T-helper 2 cell treated with Interferon-gamma antibody and Interleukin-4, amounts not matched to agents 5 μg/mL and 100 μg/mL, for 36 hours (primary cell): Measurements from ENCODE around the gene ATP2B2.

Experiments used
- DNase-seq: peaks from one replicate; pipeline ENCODE4 v3.0.0; 2021; ENCODE audit warnings: low spot score
- H3K27ac Mint-ChIP-seq: one replicate; pipeline ENCODE4 v1.8.0; 2021; ENCODE audit warnings: mild to moderate bottlenecking, mixed read lengths
- H3K27me3 Mint-ChIP-seq: one replicate; pipeline ENCODE4 v1.8.0; 2021; ENCODE audit warnings: low read depth, mixed read lengths
- H3K36me3 Mint-ChIP-seq: one replicate; pipeline ENCODE4 v1.8.0; 2021; ENCODE audit warnings: low read depth, mixed read lengths
- H3K4me1 Mint-ChIP-seq: one replicate; pipeline ENCODE4 v1.8.0; 2021; ENCODE audit warnings: low read depth, mixed read lengths
- H3K4me3 Mint-ChIP-seq: one replicate; pipeline ENCODE4 v1.8.0; 2022; ENCODE audit warnings: mild to moderate bottlenecking, moderate library complexity, mixed read lengths
- H3K9me3 Mint-ChIP-seq: one replicate; pipeline ENCODE4 v1.8.0; 2021; ENCODE audit warnings: mixed read lengths

The ATP2B2 gene

DNA sequence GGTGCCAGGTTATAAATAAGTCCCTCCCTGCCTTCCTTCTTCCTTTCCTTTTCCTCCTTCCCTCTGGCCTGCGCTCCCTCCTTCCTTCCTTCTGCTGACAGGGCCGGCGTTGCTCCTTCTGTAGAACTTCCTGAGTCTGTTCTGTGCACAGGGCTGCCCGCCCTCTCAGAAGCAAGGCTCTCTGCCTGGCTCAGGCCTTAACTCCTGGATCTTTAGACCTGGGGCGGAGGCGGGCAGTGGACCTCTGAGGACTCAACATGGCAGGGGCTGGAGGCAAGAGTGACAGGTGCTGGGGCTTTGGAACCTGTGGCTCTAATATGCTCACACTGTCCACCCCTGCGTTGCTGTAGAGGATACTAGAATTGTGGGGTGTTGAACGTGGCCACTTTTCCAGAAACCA lies 98.0 kb downstream of the ATP2B2 start:
- Mint-ChIP-seq H3K9me3 (no peaks in the 10 kb centered on the region), H3K36me3 (no peaks in the 10 kb centered on the region), H3K27me3 (no peaks in the 10 kb centered on the region), H3K27ac (no peak overlapping the region), H3K4me3 (no peak overlapping the region), H3K4me1 (no peaks in the 10 kb centered on the region)
- no peak for DNase-seq

DNA sequence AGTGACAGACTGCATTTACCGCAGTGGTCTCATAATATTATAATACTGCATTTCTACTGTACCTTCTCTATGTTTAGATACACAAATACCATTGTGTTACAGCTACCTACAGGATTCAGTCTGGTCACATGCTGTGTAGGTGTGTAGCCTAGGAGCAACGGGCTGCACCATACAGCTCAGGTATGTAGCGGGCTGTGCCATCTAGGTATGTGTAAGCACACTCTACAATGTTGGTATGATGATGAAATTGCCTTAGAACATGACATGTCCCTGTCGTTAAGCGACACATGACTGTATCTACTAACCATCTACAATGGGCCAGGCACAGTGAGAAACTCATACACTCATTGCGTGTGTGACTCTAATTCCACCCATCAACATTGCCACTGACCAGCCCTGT lies 99.0 kb downstream of the ATP2B2 start:
- no peaks in the 10 kb centered on the region for H3K27me3 Mint-ChIP-seq
- H3K27ac Mint-ChIP-seq: no peak overlapping the region
- DNase-seq: no peak
- H3K4me1 Mint-ChIP-seq: no peaks in the 10 kb centered on the region
- H3K36me3 Mint-ChIP-seq: no peaks in the 10 kb centered on the region
- no peak overlapping the region for H3K4me3 Mint-ChIP-seq
- no peaks in the 10 kb centered on the region for H3K9me3 Mint-ChIP-seq

DNA sequence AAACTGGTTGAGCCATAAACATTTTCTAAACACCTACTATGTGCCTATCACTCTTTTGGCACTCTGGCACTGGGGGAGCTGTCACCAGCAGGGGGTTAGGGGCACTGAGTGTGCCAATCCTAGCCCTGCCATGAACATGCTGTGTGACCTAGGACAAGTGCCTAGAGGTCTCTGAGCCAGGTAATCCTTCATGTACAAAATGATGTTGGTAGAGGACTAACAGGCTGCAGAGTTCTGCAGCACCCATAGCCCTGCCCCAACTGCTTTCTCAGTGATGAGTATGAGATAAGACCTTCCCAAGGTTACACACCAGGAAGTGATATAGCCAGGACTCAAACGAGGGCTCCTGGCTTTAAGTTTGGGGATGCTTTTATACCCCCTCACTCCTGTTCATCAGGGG lies 99.6 kb downstream of the ATP2B2 start:
- no peak for DNase-seq
- Mint-ChIP-seq H3K27ac (no peak overlapping the region), H3K4me3 (no peak overlapping the region), H3K4me1 (no peaks in the 10 kb centered on the region), H3K36me3 (no peaks in the 10 kb centered on the region), H3K27me3 (no peaks in the 10 kb centered on the region), H3K9me3 (no peaks in the 10 kb centered on the region)

DNA sequence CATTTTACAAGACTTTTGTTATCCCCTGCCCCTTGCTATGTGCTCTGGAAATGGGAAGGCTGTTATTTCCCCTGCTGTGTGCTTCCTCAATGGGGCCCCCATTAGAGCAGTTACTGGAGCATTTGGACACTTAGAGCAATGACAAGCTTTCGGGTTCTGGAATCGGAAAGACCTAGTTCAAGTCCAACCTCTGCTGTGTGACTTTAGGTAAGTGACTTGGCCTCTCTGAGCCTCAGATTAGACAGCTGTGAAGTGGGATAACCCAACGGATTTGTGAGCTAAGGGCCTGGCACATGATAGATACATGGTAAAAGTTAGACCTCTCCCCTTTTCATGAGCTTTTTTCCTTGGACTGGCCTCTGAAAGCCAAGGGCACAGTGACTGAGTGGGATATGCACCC lies 100.5 kb downstream of the ATP2B2 start:
- no peaks in the 10 kb centered on the region for H3K27me3 Mint-ChIP-seq
- H3K9me3 Mint-ChIP-seq: no peaks in the 10 kb centered on the region
- H3K27ac Mint-ChIP-seq: no peak overlapping the region
- DNase-seq: no peak
- H3K4me1 Mint-ChIP-seq: no peaks in the 10 kb centered on the region
- no peak overlapping the region for H3K4me3 Mint-ChIP-seq
- no peaks in the 10 kb centered on the region for H3K36me3 Mint-ChIP-seq

DNA sequence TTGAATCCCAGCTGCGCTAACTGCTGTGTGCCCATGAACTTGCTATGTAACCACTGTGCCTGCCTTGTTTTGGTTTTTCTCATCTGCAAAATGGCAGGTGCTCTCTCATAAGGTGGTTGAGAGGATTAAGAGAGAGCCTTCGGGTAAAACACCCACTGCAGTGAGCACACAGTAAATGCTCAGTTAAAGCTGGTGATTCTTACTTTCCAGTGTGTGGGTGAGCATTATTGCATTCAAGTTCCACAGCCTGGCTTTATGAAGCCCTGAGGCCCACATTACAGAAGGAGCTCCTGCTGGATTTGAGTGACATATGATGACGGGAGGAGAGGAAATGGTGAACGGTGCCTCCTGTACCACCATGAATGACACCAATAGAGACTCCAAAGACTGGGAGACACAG lies 101.0 kb downstream of the ATP2B2 start:
- Mint-ChIP-seq H3K27ac (no peak overlapping the region), H3K36me3 (no peaks in the 10 kb centered on the region), H3K9me3 (no peaks in the 10 kb centered on the region), H3K4me1 (no peaks in the 10 kb centered on the region), H3K27me3 (no peaks in the 10 kb centered on the region), H3K4me3 (no peak overlapping the region)
- no peak for DNase-seq

DNA sequence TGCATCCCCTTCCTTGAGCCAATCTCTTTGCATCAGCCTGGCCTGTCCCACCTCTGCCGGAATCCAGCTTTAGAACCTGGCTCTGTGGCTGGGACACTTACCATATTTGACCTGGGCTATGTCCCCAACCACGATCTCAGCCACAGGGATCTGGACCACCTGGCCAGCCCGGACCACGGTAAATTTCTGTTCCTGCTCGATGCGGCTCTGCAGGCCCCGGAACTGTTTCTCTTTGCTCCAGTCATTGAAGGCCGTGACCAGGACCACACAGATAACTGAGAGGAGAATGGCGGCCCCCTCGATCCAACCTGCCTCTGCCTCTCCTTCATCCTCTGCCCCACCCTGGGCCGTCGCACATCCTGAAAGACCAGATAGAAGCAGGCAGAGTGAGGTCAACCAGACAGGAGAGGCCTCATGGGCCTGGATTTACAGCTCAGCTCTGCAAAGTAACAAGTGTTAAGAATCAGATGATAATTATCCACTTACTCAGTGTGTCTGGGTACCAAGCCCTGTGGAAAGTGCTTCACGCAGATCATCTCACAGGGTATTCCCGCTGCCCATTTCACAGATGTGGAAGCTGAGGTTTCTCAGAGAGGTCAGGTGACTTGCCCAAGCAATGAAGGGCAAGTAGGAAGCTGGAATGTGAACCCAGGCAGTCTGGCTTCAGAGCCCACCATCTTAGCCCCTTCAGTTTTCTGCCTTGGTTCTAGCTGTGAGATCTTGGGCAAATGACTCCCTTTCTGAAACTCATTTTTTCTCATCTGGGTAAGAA lies 103.2 kb downstream of the ATP2B2 start:
- Mint-ChIP-seq H3K4me1 (no peaks in the 10 kb centered on the region), H3K27me3 (no peaks in the 10 kb centered on the region), H3K9me3 (no peaks in the 10 kb centered on the region), H3K36me3 (no peaks in the 10 kb centered on the region), H3K4me3 (no peak overlapping the region), H3K27ac (no peak overlapping the region)
- no peak for DNase-seq

DNA sequence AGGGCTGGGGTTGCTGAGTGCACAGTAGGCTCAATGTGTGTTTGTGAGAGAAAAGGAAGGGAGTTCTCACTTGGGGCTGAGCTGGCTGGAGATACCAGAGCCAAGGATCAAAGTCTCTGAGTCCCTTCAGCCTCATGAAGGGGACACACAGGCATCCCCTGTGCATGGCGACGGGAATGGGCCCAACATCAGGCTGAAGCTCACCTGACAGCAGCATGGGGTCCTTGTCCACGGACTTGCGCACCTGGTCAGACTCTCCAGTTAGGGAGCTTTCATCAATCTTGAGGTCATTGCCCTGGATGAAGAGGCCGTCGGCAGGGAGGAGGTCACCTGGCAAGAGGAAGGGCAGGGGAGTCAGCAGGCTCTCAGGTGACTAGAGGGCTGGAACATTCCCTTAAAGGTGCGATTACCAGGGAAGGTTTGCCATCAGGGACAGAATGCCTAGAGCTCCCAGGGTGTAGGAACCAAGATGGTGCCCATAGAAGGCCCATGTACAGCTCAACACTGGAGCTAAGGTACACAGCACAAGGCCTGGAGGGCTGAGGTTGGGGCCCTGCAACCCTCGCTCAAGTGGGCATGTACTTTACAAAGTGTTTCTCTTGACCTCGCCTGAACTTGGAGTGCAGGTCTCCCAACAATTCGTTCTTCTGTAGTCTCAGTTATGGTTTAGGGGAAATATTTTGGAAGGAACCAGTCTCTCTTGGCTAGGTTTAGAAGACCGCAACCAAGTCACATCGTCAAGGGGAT lies 104.5 kb downstream of the ATP2B2 start:
- H3K27me3 Mint-ChIP-seq: no peaks in the 10 kb centered on the region
- no peak overlapping the region for H3K27ac Mint-ChIP-seq
- H3K4me3 Mint-ChIP-seq: no peak overlapping the region
- H3K9me3 Mint-ChIP-seq: no peaks in the 10 kb centered on the region
- DNase-seq: no peak
- no peaks in the 10 kb centered on the region for H3K36me3 Mint-ChIP-seq
- peaks cover under 1% of the 10 kb centered on the region for H3K4me1 Mint-ChIP-seq

DNA sequence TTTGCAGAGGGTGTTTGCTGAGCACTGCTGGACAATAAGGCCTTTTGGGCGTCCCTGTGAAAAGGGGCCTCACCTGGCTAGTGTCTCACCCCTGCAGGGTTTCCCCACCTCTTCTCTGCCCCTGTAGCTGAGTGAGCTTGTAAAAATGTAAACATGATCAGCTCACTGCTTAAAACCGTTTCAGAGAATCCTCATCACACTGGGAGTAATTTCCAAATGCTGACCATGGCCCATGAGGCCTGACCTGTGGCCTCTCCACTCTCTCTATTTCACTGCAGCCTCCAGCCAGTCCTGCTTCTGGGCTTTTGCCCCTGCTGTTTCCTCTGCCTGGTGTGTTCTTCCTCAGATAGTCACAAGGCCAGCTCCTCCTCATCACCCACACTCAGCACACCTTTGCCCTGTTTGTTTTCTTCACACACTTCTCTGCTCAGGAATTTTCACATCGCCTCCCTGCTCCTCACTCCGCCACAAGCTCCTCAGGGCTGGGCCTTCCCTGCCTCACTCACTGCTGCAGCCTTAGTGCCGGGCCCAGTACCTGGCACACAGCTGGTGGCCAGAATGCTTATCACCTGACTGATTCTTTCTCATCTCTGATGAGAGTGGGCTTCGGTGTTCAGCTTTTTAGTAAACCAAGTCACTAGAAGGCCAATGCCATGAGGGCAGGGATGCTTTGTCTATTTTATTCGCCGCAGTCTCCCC lies 105.2 kb downstream of the ATP2B2 start:
- Mint-ChIP-seq H3K4me1 (peaks cover 7% of the 10 kb centered on the region), H3K36me3 (no peaks in the 10 kb centered on the region), H3K27me3 (no peaks in the 10 kb centered on the region), H3K27ac (no peak overlapping the region), H3K9me3 (no peaks in the 10 kb centered on the region), H3K4me3 (no peak overlapping the region)
- DNase-seq: no peak

DNA sequence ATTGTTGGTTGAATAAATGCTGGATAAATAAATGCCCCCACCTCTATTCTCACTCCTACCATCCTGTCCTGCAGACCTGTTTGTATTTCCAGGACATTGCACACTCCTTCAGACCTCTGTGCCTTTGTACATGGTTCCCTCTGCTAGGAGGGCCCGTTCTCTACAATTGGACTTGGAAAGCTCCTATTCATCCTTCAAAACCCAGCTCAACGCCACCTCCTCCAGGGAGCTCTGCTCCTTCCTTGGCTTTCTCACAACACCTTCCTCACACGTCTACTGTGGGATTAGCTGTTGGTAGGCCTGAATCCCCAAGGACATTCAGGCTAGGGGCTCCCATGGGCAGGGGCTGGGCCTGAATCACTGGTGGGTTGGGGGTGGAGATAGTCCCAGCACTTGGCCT lies 105.8 kb downstream of the ATP2B2 start:
- Mint-ChIP-seq H3K4me1 (peaks cover 10% of the 10 kb centered on the region), H3K4me3 (no peak overlapping the region), H3K27ac (no peak overlapping the region), H3K27me3 (no peaks in the 10 kb centered on the region), H3K9me3 (no peaks in the 10 kb centered on the region), H3K36me3 (no peaks in the 10 kb centered on the region)
- DNase-seq: no peak

DNA sequence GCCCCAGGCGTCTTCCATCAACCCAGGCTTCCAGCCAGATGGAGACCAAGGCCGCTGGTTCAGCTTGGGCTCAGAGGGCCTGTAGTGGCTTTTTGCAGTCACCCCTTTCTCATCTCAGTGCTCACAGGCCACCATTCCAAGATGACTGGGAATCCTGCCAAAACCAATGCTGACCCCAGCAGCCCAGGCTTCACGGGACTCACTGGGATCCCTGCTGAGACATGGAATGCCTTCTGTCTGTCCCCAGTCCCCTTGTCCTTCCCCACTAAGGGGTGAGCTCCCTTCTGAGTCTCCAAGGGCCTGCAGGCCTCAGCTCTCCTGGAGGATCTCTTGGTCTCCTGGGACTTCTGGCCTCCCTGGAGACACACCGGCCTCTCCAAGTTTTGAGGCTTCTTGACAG lies 107.0 kb downstream of the ATP2B2 start:
- no peak overlapping the region for H3K27ac Mint-ChIP-seq

DNA sequence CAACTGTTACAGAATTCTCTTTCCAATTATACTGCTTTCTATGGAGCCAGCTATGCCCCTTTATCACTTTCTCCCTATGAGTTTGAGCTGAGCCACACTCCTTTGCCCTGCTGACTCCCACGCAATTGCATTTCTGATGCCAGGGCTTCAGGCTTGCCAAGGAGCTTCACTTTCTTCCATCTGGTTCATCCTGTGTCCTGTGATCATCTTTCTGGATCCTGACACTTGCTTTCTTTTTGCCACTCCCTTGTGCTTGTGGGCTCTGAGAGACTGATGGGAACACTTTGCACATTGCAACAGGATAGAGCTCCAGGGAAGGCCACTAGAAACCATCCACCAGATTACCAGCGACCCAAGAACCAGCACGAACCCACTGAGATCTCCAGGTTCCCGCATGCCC lies 107.5 kb downstream of the ATP2B2 start:
- no peaks in the 10 kb centered on the region for H3K9me3 Mint-ChIP-seq
- no peak overlapping the region for H3K4me3 Mint-ChIP-seq
- H3K27me3 Mint-ChIP-seq: no peaks in the 10 kb centered on the region
- H3K27ac Mint-ChIP-seq: no peak overlapping the region
- no peak for DNase-seq
- H3K36me3 Mint-ChIP-seq: no peaks in the 10 kb centered on the region
- peaks cover 10% of the 10 kb centered on the region for H3K4me1 Mint-ChIP-seq

More for the DNA sequence above, 107.0 kb downstream of the ATP2B2 start:
- Mint-ChIP-seq H3K27me3 (no peaks in the 10 kb centered on the region), H3K4me3 (no peak overlapping the region), H3K36me3 (no peaks in the 10 kb centered on the region), H3K9me3 (no peaks in the 10 kb centered on the region), H3K4me1 (peaks cover 10% of the 10 kb centered on the region)
- no peak for DNase-seq

DNA sequence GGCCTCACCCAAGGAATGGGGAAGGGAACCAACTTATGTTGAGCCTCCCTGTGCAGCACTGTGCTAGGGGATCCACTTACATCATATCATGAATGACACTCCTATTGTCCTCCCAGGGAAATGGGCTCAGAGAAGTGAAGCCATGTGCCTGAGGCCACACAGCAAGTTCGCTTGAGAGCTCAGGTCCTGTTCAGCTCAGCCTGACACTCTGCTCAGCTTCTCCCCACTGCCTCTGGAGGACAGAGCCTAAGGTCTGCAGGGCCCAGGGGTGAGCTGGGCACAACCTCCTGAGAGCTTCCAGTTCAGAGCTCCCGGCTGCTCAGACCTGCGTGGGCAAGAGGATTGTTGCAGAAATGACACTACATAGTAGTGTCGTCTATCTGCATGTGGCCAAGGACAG lies 108.5 kb downstream of the ATP2B2 start:
- Mint-ChIP-seq H3K36me3 (no peaks in the 10 kb centered on the region), H3K4me3 (no peak overlapping the region), H3K27me3 (no peaks in the 10 kb centered on the region), H3K27ac (no peak overlapping the region), H3K9me3 (no peaks in the 10 kb centered on the region), H3K4me1 (peaks cover 10% of the 10 kb centered on the region)
- no peak for DNase-seq

DNA sequence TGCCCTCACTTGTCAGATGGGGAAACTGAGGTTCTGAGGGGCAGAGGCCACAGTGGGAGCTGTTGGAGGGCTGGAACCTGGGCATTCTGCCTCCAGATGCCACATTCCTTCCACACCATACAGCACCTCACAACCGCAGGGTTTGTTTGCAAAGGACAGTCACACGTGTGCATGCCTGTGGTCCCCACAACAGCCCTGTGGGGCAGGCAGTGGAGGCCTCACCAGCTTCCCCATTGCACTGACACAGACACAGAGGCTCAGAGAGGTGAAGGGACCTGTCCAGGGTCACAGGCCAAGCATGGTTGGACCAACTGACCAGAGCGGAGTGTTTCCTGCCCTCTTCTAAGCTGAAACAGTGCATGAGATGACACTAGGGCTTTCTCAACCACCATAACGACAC lies 109.3 kb downstream of the ATP2B2 start:
- H3K4me3 Mint-ChIP-seq: no peak overlapping the region
- H3K9me3 Mint-ChIP-seq: no peaks in the 10 kb centered on the region
- no peak for DNase-seq
- peaks cover 10% of the 10 kb centered on the region for H3K4me1 Mint-ChIP-seq
- H3K27ac Mint-ChIP-seq: no peak overlapping the region
- H3K27me3 Mint-ChIP-seq: no peaks in the 10 kb centered on the region
- no peaks in the 10 kb centered on the region for H3K36me3 Mint-ChIP-seq

DNA sequence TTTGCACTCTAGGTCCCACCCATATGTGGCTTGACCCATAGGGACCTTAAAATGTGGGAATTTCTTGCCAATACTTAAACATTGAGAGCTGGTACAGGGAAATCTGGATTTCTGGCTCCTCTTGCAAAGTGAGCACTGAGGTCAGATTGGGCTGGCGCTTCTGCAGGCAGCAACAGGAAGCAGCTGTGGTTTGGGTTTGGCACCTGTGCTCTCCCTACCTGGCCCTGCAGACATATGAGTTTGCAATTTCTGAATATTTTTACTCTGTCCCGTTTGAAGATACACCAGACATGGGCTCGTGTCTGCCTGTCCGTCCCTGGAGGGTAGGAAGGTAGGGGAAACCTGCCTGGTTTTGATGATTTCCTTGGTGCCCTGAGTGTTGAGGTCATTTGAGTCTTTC lies 109.7 kb downstream of the ATP2B2 start:
- H3K36me3 Mint-ChIP-seq: no peaks in the 10 kb centered on the region
- peaks cover 10% of the 10 kb centered on the region for H3K4me1 Mint-ChIP-seq
- H3K27me3 Mint-ChIP-seq: no peaks in the 10 kb centered on the region
- no peak for DNase-seq
- no peak overlapping the region for H3K4me3 Mint-ChIP-seq
- no peaks in the 10 kb centered on the region for H3K9me3 Mint-ChIP-seq
- no peak overlapping the region for H3K27ac Mint-ChIP-seq
